BLaER1 (cell line): ENCODE results near the gene ANTXR1.

Experiments used
- H3K27ac ChIP-seq: shearing (Covaris generic); formaldehyde crosslinking; 2 replicates; pipeline ENCODE4 v1.8.1; 2022
- H3K27me3 ChIP-seq: shearing (Covaris generic); formaldehyde crosslinking; 2 replicates; pipeline ENCODE4 v1.8.1; 2022
- H3K36me3 ChIP-seq: shearing (Covaris generic); formaldehyde crosslinking; 2 replicates; pipeline ENCODE4 v1.8.1; 2022
- H3K4me1 ChIP-seq: shearing (Covaris generic); formaldehyde crosslinking; 2 replicates; pipeline ENCODE4 v1.8.1; 2022
- H3K4me2 ChIP-seq: shearing (Covaris generic); formaldehyde crosslinking; 2 replicates; pipeline ENCODE4 v1.8.1; 2022
- H3K4me3 ChIP-seq: shearing (Covaris generic); formaldehyde crosslinking; 2 replicates; pipeline ENCODE4 v1.8.1; 2022
- H3K9ac ChIP-seq: shearing (Covaris generic); formaldehyde crosslinking; 2 replicates; pipeline ENCODE4 v1.8.1; 2022
- H3K9me3 ChIP-seq: shearing (Covaris generic); formaldehyde crosslinking; 2 replicates; pipeline ENCODE4 v1.8.1; 2022
- H4K20me1 ChIP-seq: shearing (Covaris generic); formaldehyde crosslinking; 2 replicates; pipeline ENCODE4 v1.8.1; 2022
- Cebpa-rat ChIP-seq: shearing (Covaris generic); IDR thresholded peaks from 2 replicates; pipeline ENCODE4 v1.8.1; 2022

Gene ANTXR1

GRCh38 chr2:69201259-69201658, 188.3 kb downstream of the ANTXR1 start:
- Histone ChIP-seq H3K9me3 (no peaks in the 10 kb centered on the region), H3K9ac (no peak overlapping the region), H3K27ac (no peak overlapping the region), H3K4me2 (no peak overlapping the region), H3K36me3 (no peaks in the 10 kb centered on the region), H3K4me1 (no peaks in the 10 kb centered on the region), H3K27me3 (no peaks in the 10 kb centered on the region), H3K4me3 (no peak overlapping the region), H4K20me1 (no peaks in the 10 kb centered on the region)
- TF ChIP-seq Cebpa-rat = no peak

GRCh38 chr2:69202327-69202726, 189.3 kb downstream of the ANTXR1 start:
- H3K9ac ChIP-seq = no peak overlapping the region
- H3K4me1 ChIP-seq = no peaks in the 10 kb centered on the region
- H3K27me3 ChIP-seq = no peaks in the 10 kb centered on the region
- H3K9me3 ChIP-seq = peaks cover 3% of the 10 kb centered on the region
- H4K20me1 ChIP-seq = no peaks in the 10 kb centered on the region
- H3K36me3 ChIP-seq = no peaks in the 10 kb centered on the region
- TF ChIP-seq Cebpa-rat = no peak
- no peak overlapping the region for H3K4me3 ChIP-seq
- no peak overlapping the region for H3K27ac ChIP-seq
- H3K4me2 ChIP-seq = no peak overlapping the region

GRCh38 chr2:69203166-69203985, 190.4 kb downstream of the ANTXR1 start:
- H3K9ac ChIP-seq = no peak overlapping the region
- H3K4me2 ChIP-seq = no peak overlapping the region
- no peaks in the 10 kb centered on the region for H3K27me3 ChIP-seq
- H3K4me1 ChIP-seq = no peaks in the 10 kb centered on the region
- no peaks in the 10 kb centered on the region for H3K36me3 ChIP-seq
- H3K9me3 ChIP-seq = peaks cover 12% of the 10 kb centered on the region
- H4K20me1 ChIP-seq = no peaks in the 10 kb centered on the region
- no peak for TF ChIP-seq Cebpa-rat
- no peak overlapping the region for H3K4me3 ChIP-seq
- H3K27ac ChIP-seq = no peak overlapping the region

GRCh38 chr2:69204654-69205053, 191.7 kb downstream of the ANTXR1 start:
- H3K4me2 ChIP-seq = no peak overlapping the region
- no peaks in the 10 kb centered on the region for H3K36me3 ChIP-seq
- peaks cover 3% of the 10 kb centered on the region; the same call in 1 of the 2 replicates for H3K27me3 ChIP-seq
- no peak overlapping the region for H3K27ac ChIP-seq
- no peak overlapping the region for H3K9ac ChIP-seq
- H4K20me1 ChIP-seq = no peaks in the 10 kb centered on the region
- peaks cover 12% of the 10 kb centered on the region for H3K9me3 ChIP-seq
- no peak for TF ChIP-seq Cebpa-rat
- H3K4me3 ChIP-seq = no peak overlapping the region
- H3K4me1 ChIP-seq = no peaks in the 10 kb centered on the region

- peaks cover 3% of the 10 kb centered on the region; the same call in 1 of the 2 replicates for H3K27me3 ChIP-seq
- H3K4me2 ChIP-seq = no peak overlapping the region
- no peaks in the 10 kb centered on the region for H4K20me1 ChIP-seq
- H3K4me3 ChIP-seq = no peak overlapping the region
- no peak overlapping the region for H3K27ac ChIP-seq
- no peaks in the 10 kb centered on the region for H3K36me3 ChIP-seq
- no peaks in the 10 kb centered on the region for H3K4me1 ChIP-seq
- no peak for TF ChIP-seq Cebpa-rat
- H3K9me3 ChIP-seq = peaks cover 12% of the 10 kb centered on the region
- no peak overlapping the region for H3K9ac ChIP-seq
Observed at GRCh38 chr2:69205076-69205475, 192.1 kb downstream of the ANTXR1 start.

GRCh38 chr2:69205491-69205890, 192.5 kb downstream of the ANTXR1 start:
- no peaks in the 10 kb centered on the region for H3K4me1 ChIP-seq
- no peaks in the 10 kb centered on the region for H4K20me1 ChIP-seq
- H3K36me3 ChIP-seq = no peaks in the 10 kb centered on the region
- TF ChIP-seq Cebpa-rat = no peak
- peaks cover 12% of the 10 kb centered on the region for H3K9me3 ChIP-seq
- H3K27ac ChIP-seq = no peak overlapping the region
- no peak overlapping the region for H3K4me2 ChIP-seq
- no peak overlapping the region for H3K4me3 ChIP-seq
- H3K27me3 ChIP-seq = peaks cover 3% of the 10 kb centered on the region; the same call in 1 of the 2 replicates
- H3K9ac ChIP-seq = no peak overlapping the region

GRCh38 chr2:69208023-69208595, 195.1 kb downstream of the ANTXR1 start:
- Histone ChIP-seq H3K4me3 (no peak overlapping the region), H3K27ac (no peak overlapping the region), H4K20me1 (no peaks in the 10 kb centered on the region), H3K9me3 (peaks cover 12% of the 10 kb centered on the region), H3K4me2 (no peak overlapping the region), H3K27me3 (peaks cover 3% of the 10 kb centered on the region; the same call in 1 of the 2 replicates), H3K4me1 (no peaks in the 10 kb centered on the region), H3K36me3 (no peaks in the 10 kb centered on the region), H3K9ac (no peak overlapping the region)
- TF ChIP-seq Cebpa-rat = no peak

GRCh38 chr2:69209482-69209881, 196.5 kb downstream of the ANTXR1 start:
- TF ChIP-seq Cebpa-rat = no peak
- Histone ChIP-seq H3K9me3 (peaks cover 12% of the 10 kb centered on the region), H4K20me1 (no peaks in the 10 kb centered on the region), H3K27ac (no peak overlapping the region), H3K4me3 (no peak overlapping the region), H3K4me2 (no peak overlapping the region), H3K9ac (no peak overlapping the region), H3K27me3 (peaks cover 3% of the 10 kb centered on the region; the same call in 1 of the 2 replicates), H3K36me3 (no peaks in the 10 kb centered on the region), H3K4me1 (peaks cover 1% of the 10 kb centered on the region; the same call in 1 of the 2 replicates)

GRCh38 chr2:69210385-69210784, 197.4 kb downstream of the ANTXR1 start:
- H3K27me3 ChIP-seq = peaks cover 3% of the 10 kb centered on the region; the same call in 1 of the 2 replicates
- TF ChIP-seq Cebpa-rat = no peak

GRCh38 chr2:69211048-69211447, 198.1 kb downstream of the ANTXR1 start:
- Histone ChIP-seq H3K4me1 (peaks cover 10% of the 10 kb centered on the region), H3K9ac (no peak overlapping the region), H3K27ac (no peak overlapping the region), H3K4me3 (no peak overlapping the region), H3K36me3 (no peaks in the 10 kb centered on the region), H3K9me3 (peaks cover 12% of the 10 kb centered on the region), H3K4me2 (no peak overlapping the region), H4K20me1 (no peaks in the 10 kb centered on the region), H3K27me3 (peaks cover 3% of the 10 kb centered on the region; the same call in 1 of the 2 replicates)
- no peak for TF ChIP-seq Cebpa-rat

More at GRCh38 chr2:69210385-69210784, 197.4 kb downstream of the ANTXR1 start:
- Histone ChIP-seq H3K4me2 (no peak overlapping the region), H3K36me3 (no peaks in the 10 kb centered on the region), H3K9ac (no peak overlapping the region), H3K4me1 (peaks cover 10% of the 10 kb centered on the region), H4K20me1 (no peaks in the 10 kb centered on the region), H3K9me3 (peaks cover 12% of the 10 kb centered on the region), H3K4me3 (no peak overlapping the region), H3K27ac (no peak overlapping the region)
